GM12872 (cell line): Measurements from ENCODE around the gene KRT79.

Source experiments
- CTCF ChIP-seq: IDR thresholded peaks from 3 replicates; pipeline ENCODE4 v1.5.1; 2011; ENCODE audit warnings: low read depth, mild to moderate bottlenecking, low read length, moderate library complexity; ENCODE audit not compliant: insufficient read depth

The KRT79 gene

DNA sequence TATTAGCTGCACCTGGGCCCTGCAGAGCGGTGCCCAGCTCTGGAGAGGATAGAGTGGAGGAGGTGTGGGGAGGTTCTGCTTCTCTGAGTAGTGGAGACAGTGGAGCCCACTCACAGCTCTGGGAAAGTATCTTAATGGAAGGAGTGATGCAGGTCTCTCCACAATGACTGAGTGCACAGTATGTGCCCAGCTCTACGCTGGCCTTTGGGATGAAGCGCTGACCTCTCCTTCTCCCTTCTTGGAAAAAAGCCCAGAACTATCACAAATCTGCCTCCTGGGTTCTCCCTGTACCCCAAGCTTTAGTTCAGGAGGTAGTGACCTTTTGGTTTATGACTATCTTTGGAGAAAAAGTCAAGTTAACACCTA lies 37.7 kb downstream of the KRT79 start:
- no peak for TF ChIP-seq CTCF

DNA sequence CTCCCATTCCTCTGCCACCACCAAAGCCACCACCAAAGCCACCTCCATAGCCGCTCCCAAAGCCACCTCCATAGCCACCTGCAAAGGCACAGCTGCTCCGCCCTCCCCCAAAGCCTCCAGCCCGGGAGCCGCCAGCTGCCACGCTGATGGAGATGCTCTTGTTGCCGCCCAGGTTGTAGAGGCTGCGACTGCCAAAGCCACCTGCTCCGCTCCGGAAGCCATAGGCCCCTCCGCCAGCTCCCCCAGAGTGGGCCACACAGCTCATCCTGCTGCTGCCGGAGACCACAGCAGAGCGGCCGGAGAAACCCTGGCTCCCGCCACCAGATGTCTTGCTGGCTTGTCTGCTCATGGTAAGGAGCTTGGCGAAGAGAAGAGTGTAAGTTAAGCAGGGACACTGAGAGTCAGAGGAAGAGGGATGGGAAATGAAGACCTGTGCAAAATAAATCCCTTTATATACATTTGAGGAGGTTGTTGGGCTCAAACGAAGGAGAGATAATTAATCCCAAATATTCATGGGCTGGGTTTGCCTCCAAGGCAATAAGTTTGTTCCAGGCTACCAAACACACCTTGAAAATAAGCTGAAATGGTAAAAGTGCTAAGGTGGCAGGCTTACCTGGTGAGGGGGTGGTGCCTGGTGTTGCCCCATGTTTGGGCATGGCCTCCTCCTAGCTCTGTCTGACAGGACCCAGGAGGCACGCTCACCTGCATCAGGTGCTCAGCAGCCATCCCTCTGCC lies 38.2 kb downstream of the KRT79 start, which contains the start of gene KRT3:
KRT3 (minus strand) TSS at position 424 of the 735 bp plus-strand sequence; CDS start at position 349, 75 bp downstream.
- TF ChIP-seq CTCF: no peak

GRCh38 chr12:52794479-52795331 lies 39.4 kb downstream of the KRT79 start:
- TF ChIP-seq CTCF: no peak

- TF ChIP-seq CTCF: no peak
These were observed 41.7 kb downstream of the KRT79 start for GRCh38 chr12:52792185-52793029.

GRCh38 chr12:52791271-52792184 lies 42.6 kb downstream of the KRT79 start:
- TF ChIP-seq CTCF: no peak

GRCh38 chr12:52790427-52791270 lies 43.5 kb downstream of the KRT79 start:
- no peak for TF ChIP-seq CTCF
